HCT116 (cell line): ENCODE measurements around the gene CDK2AP2.
A peak's percentile ranks its signal among the peaks of the same experiment; 100 is the strongest.

Experiments
- CBX3 ChIP-seq: IDR thresholded peaks from 2 replicates; pipeline ENCODE4 v1.6.1; 2012; ENCODE audit warnings: low read depth
- EGR1 ChIP-seq: IDR thresholded peaks from 2 replicates; pipeline ENCODE4 v1.6.1; 2012; ENCODE audit warnings: low read depth
- EZH2 ChIP-seq: fragments of 200-600 bp; sonication (generic); IDR thresholded peaks from 2 replicates; pipeline ENCODE4 v1.6.1; 2017; ENCODE audit warnings: antibody characterized with exemption, mixed run types
- FOSL1 ChIP-seq: IDR thresholded peaks from 2 replicates; pipeline ENCODE4 v1.6.1; 2012; ENCODE audit warnings: low read depth
- JUND ChIP-seq: IDR thresholded peaks from 2 replicates; pipeline ENCODE4 v1.6.1; 2012
- POLR2AphosphoS5 ChIP-seq: IDR thresholded peaks from 2 replicates; pipeline ENCODE4 v1.6.1; 2011; ENCODE audit warnings: mild to moderate bottlenecking, low read depth, low read length, moderate library complexity
- RAD21 ChIP-seq: IDR thresholded peaks from 2 replicates; pipeline ENCODE4 v1.6.1; 2012; ENCODE audit warnings: low read depth, mild to moderate bottlenecking
- SRF ChIP-seq: IDR thresholded peaks from 2 replicates; pipeline ENCODE4 v1.6.1; 2012; ENCODE audit warnings: low read depth
- ZNF274 ChIP-seq: fragments of 200-500 bp; sonication (Bioruptor generic); IDR thresholded peaks from 2 replicates; pipeline ENCODE4 v1.6.1; 2014; ENCODE audit warnings: mild to moderate bottlenecking, low read depth, low read length, inconsistent platforms
- TF ChIP-seq, protein P1 (sequence below), 3 experiments: fragments of 200-600 bp in 1 of 3; sonication (generic) in 1 of 3; IDR thresholded peaks in 2 of 3; conservative IDR thresholded peaks in 1 of 3; 2 replicates each; pipeline ENCODE4 v1.5.1; 2012 to 2017; ENCODE audit warnings: low read depth in 2 of 3, low read length in 2 of 3, antibody characterized with exemption in 1 of 3, borderline replicate concordance in 1 of 3, control low read depth in 1 of 3, mild to moderate bottlenecking in 1 of 3, mixed read lengths in 1 of 3, mixed run types in 1 of 3, moderate library complexity in 1 of 3; ENCODE audit not compliant: insufficient read depth in 1 of 3

DNA sequence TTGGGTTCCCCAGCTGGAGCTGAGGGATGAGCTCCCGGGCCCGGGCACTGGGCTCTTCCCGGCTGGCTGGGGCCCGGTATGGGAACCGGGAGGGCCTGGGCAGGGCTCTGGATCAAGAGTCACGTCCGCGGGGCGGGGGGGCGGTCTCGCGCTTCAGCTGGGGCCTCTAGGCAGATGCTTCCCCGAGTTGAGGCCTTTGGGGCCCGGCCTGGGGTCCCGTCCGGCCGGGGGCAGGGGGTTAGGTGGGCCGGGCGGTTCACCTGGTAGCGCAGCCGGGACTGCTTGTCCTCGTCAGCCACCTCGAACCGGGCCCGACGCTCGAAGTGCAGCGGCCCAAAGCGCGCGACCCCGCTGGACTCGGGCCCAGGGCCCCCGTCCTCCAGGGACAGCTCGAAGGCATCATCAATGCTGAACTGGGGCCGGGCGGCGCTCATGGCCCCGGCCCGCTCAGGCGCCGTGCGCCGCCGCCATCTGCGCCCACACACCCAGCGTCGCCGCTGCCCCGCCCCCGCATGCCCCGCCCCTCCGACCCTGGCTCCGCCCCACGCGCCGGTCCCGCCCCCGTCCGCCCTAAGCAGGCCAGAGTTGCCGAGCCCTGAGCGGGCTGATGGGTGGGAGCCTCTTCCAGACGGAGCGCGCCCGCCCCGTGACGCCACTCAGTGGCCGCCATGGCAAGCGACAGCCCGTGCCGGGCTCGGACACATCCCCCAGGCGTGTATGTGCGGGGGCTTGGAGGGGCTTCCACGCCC is 39.0 kb downstream of the CDK2AP2 start, which contains the start of gene TMEM134:
- no peak for TF ChIP-seq EGR1
- TF ChIP-seq SRF: no peak
- TF ChIP-seq CBX3: no peak
- no peak for TF ChIP-seq EZH2
- TF ChIP-seq, protein P1, sequence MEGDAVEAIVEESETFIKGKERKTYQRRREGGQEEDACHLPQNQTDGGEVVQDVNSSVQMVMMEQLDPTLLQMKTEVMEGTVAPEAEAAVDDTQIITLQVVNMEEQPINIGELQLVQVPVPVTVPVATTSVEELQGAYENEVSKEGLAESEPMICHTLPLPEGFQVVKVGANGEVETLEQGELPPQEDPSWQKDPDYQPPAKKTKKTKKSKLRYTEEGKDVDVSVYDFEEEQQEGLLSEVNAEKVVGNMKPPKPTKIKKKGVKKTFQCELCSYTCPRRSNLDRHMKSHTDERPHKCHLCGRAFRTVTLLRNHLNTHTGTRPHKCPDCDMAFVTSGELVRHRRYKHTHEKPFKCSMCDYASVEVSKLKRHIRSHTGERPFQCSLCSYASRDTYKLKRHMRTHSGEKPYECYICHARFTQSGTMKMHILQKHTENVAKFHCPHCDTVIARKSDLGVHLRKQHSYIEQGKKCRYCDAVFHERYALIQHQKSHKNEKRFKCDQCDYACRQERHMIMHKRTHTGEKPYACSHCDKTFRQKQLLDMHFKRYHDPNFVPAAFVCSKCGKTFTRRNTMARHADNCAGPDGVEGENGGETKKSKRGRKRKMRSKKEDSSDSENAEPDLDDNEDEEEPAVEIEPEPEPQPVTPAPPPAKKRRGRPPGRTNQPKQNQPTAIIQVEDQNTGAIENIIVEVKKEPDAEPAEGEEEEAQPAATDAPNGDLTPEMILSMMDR (IDR thresholded peaks at IDR 0.05 in 2 of 3, conservative IDR thresholded peaks at IDR 0.05 in 1 of 3; ENCODE audit: borderline replicate concordance in 1 of 3, insufficient read depth in 1 of 3, low read depth in 2 of 3, low read length in 2 of 3): peak in 2 of 3 experiments; percentile 26 to 28; a peak in 2 of 6 replicates
- TF ChIP-seq ZNF274: no peak
- no peak for TF ChIP-seq RAD21
- TF ChIP-seq JUND: no peak
- peak; percentile 87 for TF ChIP-seq POLR2AphosphoS5
- TF ChIP-seq FOSL1: no peak
